ENCODE results near the gene GOLGA8J. TPM values are rescaled to one million over a fixed set of nuclear protein-coding genes. Genes with fewer than 3 reads are reported as not detected.

The GOLGA8J gene
- 0.06 to 0.07 TPM (median 0.06 TPM) in 3 of 5 replicates, not detected in the others for total RNA-seq (2022; extraction: Qiagen RNA extraction)

GRCh38 chr15:30082655-30083054 is at the start of gene GOLGA8J:
Gene GOLGA8J (plus strand): TSS chr15:30082955. CDS start chr15:30083053, 98 bp downstream.

GRCh38 chr15:30134751-30135150 is 52.0 kb downstream of the GOLGA8J start, which contains the start of gene GOLGA8T:
Gene GOLGA8T (plus strand): TSS chr15:30135051. CDS start chr15:30135149, 98 bp downstream.

Other genes with a start within 250 kb of the GOLGA8J start
- 0.90 to 1.8 TPM (median 1.7 TPM) in 5 replicates for gene GOLGA8T, start 52.1 kb downstream of the GOLGA8J start, total RNA-seq (2022; extraction: Qiagen RNA extraction)